ENCODE measurements around the gene ADRA2C.

Gene ADRA2C

GRCh38 chr4:3762264-3762663 lies 3.9 kb upstream of the ADRA2C start:
- no peak overlapping the region for H3K27ac ChIP-seq
- no peak for TF ChIP-seq ZFX (IDR thresholded peaks at IDR 0.05; ENCODE audit: borderline replicate concordance)
- TF ChIP-seq CTCF (IDR thresholded peaks at IDR 0.05): no peak

DNA sequence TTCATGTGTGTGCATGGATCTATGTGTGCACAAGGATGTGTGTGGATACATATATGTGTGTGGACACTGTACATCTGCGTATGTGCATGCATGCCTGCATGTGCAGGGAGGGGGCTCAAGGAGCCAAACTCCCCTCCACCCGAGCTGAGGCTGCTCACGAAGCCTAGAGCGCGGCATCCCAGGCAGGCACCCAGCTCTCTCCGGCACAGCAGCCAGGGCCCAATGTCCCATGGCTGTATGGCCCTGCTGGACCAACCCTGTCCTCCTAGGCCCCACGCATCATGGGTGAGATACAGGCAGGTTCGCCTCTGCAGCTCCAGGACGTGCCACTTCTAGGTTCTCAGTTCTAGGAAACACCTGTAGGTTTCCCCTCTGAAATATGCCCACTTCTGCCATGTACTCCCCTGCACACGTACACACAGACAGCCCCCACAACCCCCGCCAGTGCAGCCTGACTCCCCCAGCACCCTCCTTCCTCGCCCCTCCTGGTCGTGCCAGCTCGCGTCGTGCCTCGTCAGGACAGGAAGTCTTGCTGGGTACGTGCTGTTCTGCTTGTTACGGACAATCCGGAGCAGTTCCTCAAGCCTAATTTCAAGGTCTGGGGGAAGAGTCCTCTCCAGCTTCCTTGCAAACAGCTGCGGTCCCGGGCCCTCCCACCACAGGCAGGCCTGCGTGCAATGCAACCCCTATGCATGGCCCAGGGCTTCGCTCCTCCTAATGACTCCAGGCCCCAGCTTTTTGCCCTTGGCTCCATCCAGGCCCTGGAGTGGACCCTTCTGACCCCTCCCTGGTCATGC lies 3.2 kb upstream of the ADRA2C start:
- no peak overlapping the region for H3K27ac ChIP-seq
- no peak for TF ChIP-seq ZFX (IDR thresholded peaks at IDR 0.05; ENCODE audit: borderline replicate concordance)
- TF ChIP-seq CTCF (IDR thresholded peaks at IDR 0.05): no peak

DNA sequence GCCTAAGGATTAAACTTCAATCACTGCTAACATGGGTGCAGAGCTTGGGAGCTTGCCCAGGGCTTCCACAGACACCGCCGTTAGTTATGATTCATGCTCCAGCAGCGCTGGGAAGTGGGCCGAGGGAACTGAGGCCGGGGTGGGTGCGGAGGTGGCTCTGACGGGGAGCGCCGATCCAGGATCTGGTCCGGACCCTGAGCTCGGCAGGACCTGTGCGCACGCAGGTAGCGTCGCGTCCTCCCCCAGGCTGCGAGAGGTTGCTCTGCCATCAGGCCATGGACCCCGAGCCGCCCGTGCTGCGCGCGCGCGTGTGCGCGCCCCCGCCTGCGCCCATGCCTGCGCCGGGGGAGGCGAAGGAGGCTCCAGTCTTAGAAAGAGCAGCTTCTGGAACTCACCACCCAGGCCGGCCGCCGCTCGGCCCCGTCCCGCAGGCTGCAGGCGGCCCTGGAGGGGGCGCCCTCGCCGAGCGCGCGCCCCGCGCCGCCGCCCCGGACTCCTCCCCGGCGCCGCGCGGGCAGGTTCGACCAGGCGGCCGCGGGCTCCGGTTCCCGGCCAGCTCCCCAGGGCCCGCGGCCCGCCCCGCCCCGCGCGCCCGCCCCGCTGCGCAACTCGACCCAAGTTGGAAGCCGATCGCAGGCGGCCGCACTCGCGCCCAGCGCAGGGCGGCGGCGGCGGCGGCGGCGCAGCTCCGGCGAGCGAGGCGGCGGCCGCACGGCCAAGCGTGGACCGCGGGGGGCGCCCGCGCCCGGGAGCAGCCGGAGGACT lies 732 bp upstream of the ADRA2C start:
- TF ChIP-seq CTCF (IDR thresholded peaks at IDR 0.05) (peak; percentile 75), ZFX (IDR thresholded peaks at IDR 0.05; ENCODE audit: borderline replicate concordance) (no peak)
- H3K27ac ChIP-seq: no peak overlapping the region

- no peak for TF ChIP-seq CTCF (IDR thresholded peaks at IDR 0.05)
- no peak overlapping the region for H3K27ac ChIP-seq
Measured at GRCh38 chr4:3766785-3767569, 792 bp downstream of the ADRA2C start.

DNA sequence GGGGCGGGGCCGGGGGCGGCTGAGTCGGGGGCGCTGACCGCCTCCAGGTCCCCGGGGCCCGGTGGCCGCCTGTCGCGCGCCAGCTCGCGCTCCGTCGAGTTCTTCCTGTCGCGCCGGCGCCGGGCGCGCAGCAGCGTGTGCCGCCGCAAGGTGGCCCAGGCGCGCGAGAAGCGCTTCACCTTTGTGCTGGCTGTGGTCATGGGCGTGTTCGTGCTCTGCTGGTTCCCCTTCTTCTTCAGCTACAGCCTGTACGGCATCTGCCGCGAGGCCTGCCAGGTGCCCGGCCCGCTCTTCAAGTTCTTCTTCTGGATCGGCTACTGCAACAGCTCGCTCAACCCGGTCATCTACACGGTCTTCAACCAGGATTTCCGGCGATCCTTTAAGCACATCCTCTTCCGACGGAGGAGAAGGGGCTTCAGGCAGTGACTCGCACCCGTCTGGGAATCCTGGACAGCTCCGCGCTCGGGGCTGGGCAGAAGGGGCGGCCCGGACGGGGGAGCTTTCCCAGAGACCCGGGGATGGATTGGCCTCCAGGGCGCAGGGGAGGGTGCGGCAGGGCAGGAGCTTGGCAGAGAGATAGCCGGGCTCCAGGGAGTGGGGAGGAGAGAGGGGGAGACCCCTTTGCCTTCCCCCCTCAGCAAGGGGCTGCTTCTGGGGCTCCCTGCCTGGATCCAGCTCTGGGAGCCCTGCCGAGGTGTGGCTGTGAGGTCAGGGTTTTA lies 1.5 kb downstream of the ADRA2C start:
- TF ChIP-seq ZFX (IDR thresholded peaks at IDR 0.05; ENCODE audit: borderline replicate concordance): no peak
- peak; percentile 38 for TF ChIP-seq CTCF (IDR thresholded peaks at IDR 0.05)
- no peak overlapping the region for H3K27ac ChIP-seq

GRCh38 chr4:3768842-3769641 lies 2.9 kb downstream of the ADRA2C start:
- TF ChIP-seq ZFX (IDR thresholded peaks at IDR 0.05; ENCODE audit: borderline replicate concordance): no peak
- TF ChIP-seq CTCF (IDR thresholded peaks at IDR 0.05): no peak
- H3K27ac ChIP-seq: no peak overlapping the region
